NK-92 treated with Interleukin-12 subunit alpha and Interleukin-12 subunit beta, amount 100 ng/mL, for 24 hours (cell line): ENCODE results near the gene HERC4.

Experiments used
- DNase-seq: peaks from one replicate; lab custom pipeline; 2025; lab: John Stamatoyannopoulos, UW

The HERC4 gene, protein sequence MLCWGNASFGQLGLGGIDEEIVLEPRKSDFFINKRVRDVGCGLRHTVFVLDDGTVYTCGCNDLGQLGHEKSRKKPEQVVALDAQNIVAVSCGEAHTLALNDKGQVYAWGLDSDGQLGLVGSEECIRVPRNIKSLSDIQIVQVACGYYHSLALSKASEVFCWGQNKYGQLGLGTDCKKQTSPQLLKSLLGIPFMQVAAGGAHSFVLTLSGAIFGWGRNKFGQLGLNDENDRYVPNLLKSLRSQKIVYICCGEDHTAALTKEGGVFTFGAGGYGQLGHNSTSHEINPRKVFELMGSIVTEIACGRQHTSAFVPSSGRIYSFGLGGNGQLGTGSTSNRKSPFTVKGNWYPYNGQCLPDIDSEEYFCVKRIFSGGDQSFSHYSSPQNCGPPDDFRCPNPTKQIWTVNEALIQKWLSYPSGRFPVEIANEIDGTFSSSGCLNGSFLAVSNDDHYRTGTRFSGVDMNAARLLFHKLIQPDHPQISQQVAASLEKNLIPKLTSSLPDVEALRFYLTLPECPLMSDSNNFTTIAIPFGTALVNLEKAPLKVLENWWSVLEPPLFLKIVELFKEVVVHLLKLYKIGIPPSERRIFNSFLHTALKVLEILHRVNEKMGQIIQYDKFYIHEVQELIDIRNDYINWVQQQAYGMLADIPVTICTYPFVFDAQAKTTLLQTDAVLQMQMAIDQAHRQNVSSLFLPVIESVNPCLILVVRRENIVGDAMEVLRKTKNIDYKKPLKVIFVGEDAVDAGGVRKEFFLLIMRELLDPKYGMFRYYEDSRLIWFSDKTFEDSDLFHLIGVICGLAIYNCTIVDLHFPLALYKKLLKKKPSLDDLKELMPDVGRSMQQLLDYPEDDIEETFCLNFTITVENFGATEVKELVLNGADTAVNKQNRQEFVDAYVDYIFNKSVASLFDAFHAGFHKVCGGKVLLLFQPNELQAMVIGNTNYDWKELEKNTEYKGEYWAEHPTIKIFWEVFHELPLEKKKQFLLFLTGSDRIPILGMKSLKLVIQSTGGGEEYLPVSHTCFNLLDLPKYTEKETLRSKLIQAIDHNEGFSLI

GRCh38 chr10:68074775-68075549, at the start of gene HERC4:
Gene HERC4 (minus strand): TSS chr10:68075283. CDS start chr10:68073108, 2,175 bp downstream.
- peak; percentile 82 for DNase-seq

- no peak for DNase-seq
These were observed 49.6 kb upstream of the HERC4 start for GRCh38 chr10:68124718-68125117.

GRCh38 chr10:68121852-68122251, 46.8 kb upstream of the HERC4 start:
- no peak for DNase-seq

- no peak for DNase-seq
These were observed 46.1 kb upstream of the HERC4 start for GRCh38 chr10:68121020-68121743.

DNA sequence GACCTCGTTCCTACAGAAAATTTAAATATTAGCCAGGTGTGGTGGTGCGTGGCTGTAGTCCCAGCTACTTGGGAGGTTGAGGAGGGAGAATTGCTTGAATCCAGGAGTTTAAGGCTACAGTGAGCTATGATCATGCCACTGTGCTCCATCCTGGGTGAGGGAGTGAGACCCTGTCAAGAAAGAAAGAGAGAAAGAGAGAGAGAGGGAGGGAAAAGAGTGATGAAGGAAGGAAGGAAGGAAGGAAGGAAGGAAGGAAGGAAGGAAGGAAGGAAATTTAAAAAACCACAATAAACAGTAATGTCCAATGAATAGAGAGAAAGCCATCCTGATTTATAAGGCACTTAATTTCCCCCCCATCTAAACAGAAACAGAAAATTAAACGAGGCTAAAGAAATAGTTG, 43.6 kb upstream of the HERC4 start:
- DNase-seq, result no peak

DNA sequence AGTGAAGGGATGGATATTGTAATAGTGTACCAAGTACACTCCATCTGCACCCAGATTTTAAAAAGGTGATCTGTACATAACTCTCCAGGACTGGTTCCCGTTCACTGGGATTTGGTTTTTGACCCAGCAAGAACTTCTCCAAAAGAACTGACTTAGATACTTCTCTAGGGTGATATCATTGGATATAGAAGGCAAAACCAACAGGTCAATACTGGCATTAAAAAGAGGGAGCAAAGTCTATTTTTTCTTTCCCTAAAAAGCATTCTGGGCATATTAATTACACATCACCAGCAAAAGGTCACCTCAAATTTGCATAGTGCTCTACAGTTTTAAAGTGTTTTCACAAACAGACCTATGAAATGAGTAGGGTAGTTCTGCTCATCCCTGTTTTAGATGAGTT, 37.8 kb upstream of the HERC4 start:
- DNase-seq, result no peak

DNA sequence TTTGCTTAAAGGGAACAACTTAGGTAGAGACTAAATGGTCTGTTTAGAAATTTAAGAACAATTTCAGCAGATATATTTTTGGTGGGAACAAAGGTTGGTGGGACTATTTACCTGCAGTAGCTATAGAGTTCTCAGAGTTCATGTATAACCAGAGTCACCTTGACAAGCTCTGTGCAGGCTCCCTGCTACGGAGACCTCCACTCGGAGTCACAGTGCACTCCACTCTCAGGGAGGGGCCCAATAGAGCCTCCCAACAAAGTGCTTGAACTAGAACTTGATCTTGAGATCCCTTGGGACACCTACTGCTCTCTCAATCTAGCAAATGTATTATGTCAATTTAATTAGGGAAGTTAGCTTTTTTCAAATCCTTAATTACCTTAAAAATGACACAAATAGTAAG, 36.5 kb upstream of the HERC4 start:
- DNase-seq, result no peak

DNA sequence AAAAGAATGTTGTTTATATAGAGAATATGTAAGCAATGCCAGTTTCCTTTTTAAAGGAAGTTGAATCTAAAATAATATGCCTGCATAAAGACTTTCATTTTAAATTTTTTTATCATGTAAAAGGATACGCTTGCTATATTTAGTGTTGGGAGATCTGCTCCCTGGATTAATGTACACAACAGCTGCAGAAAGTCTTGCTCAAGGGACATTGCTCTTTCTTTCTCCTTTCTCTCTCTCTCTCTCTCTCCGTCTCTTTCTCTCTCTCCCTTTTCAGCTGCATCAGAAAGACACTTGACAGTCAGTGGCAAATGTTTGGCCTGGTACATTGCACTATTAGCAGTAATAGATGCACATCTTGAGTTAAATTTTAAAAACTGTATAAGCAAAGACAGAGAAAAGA, 34.9 kb upstream of the HERC4 start:
- no peak for DNase-seq

DNA sequence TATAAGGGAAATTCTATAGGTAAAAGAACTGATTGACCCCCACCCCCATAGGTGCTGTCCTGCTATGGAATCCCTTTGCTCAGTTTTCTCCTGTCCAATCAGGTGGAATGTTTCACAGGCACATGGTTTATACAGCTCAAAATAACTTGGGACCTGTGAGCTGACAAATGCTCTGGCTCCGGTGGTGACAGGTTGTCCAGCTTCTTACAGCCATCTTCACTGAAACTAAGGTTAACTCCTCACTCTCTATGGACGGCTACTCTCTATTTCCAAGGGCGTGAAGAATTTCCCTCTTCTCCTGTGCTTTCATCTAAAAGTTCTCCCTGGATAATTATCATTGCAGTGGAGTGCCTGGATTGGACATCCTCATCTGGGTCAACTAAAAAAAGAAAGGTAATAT, 34.2 kb upstream of the HERC4 start, which contains the start of gene MYPN:
MYPN (plus strand) TSS at position 158 of the 400 bp plus-strand sequence. CDS start 11,951 bp downstream, outside the sequence.
- DNase-seq, result no peak

DNA sequence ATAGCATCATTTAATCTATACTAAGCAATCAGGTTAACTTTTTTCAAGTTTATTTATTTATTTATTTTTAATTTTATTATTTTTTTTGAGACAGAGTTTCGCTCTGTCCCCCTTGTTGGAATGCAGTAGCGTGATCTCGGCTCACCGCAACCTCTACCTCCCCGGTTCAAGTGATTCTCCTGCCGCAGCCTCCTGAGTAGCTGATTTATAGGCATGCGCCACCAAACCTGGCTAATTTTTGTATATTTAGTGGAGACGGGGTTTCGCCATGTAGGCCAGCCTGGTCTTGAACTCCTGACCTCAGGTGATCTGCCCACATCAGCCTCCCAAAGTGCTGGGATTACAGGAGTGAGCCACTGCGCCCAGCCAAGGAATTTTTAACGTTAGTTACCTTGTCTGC, 33.6 kb upstream of the HERC4 start:
- DNase-seq, result no peak

- DNase-seq, result no peak
These were observed 33.0 kb upstream of the HERC4 start for GRCh38 chr10:68108051-68108450.

DNA sequence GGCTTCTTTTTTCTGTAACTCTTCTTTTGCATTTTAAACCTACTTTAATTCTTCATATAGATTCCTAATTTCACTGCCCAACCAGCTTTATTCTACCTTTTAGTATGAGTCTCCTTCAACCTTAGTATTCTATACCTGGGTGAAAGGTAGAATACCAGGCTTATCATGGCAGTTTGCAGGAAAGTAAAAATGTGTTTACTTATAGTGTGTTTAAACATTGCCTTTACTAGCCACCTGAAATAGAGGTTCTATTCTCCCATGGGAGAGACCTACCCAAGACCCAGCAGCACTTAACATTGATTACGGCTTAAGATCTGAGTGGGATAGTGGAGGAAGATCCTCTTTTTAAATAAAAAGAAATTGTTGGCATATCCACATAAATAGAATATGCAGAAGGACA, 32.6 kb upstream of the HERC4 start:
- no peak for DNase-seq

DNA sequence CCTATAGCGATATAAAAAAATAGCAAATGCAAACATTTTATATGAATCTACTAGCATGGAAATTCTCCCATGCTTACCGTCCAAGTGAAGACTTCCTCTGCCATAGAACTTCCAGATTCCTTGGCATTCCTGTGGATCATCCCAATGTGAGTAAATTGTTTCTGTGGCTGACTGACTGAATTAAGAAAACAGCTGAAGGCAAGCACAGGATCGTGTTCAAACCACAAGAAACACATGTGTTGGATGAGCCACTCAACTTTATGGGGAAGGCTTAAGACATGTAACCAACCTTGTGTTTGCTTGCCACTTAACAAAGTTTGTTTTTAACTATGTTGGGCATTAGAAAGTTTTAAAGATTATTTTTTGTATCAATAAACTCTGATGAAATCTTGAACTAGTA, 31.6 kb upstream of the HERC4 start:
- no peak for DNase-seq

DNA sequence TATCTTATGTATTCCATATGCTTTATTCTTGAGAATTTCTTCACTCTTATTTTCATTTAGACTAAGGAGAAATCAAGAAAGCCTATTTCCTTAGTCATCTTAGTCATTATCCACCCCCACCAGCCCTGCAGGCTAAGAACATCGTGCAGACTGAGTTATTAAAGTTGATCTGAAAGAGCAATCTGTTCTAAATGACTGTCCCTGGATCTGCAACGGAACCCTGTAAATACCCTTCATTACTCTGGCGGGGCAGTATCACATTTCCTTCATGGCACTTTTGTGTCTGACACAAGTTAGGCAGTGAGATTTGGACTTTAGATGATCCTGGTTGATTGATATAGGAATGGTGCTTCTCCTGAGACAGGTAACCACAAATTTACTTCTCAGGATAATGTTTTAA, 30.7 kb upstream of the HERC4 start:
- DNase-seq, result no peak

GRCh38 chr10:68103901-68104300, 28.8 kb upstream of the HERC4 start:
- DNase-seq, result no peak

DNA sequence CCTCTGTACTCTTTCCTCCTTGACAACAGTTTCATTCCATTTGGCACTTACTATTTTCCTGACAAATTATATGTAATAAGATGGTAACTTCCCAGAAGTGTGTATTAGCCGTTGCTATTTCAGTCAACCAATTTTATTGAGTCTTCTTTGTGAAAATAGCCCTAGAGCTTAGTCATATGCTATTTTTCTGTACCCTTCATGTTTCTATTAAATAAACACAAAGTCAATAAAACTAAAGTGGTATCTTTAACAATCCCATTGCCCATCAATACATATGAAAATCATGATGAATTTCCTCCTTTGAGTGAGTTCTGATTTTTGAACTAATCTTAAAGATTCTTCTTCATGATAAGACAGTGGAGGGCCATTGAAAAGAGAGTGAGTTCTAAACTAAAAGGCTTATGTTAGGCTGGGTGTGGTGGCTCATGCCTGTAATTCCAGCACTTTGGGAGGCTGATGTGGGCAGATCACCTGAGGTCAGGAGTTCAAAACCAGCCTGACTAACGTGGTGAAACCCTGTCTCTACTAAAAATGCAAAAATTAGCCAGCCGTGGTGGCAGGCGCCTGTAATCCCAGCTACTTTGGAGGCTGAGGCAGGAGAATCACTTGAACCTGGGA, 28.3 kb upstream of the HERC4 start:
- no peak for DNase-seq

DNA sequence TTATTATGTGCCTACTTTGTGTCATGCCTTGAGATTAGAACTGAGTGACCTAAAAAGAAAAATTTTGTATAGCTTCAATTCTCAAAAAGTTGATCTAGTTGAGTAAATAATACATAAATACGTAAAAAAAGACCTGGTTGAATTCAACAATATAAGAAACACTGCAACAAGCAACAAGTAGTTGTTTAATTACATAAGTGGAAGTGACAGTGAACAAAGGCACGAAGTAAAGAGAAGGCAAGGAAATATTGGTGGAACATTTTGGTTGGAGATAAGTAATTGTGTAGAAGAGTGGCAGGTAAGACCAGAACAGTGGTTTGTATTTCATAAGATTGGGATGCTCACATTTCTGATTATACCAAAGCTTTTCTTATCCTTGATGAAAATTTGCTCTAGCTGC, 26.0 kb upstream of the HERC4 start:
- DNase-seq, result no peak

GRCh38 chr10:68099736-68100135, 24.7 kb upstream of the HERC4 start:
- DNase-seq, result no peak

DNA sequence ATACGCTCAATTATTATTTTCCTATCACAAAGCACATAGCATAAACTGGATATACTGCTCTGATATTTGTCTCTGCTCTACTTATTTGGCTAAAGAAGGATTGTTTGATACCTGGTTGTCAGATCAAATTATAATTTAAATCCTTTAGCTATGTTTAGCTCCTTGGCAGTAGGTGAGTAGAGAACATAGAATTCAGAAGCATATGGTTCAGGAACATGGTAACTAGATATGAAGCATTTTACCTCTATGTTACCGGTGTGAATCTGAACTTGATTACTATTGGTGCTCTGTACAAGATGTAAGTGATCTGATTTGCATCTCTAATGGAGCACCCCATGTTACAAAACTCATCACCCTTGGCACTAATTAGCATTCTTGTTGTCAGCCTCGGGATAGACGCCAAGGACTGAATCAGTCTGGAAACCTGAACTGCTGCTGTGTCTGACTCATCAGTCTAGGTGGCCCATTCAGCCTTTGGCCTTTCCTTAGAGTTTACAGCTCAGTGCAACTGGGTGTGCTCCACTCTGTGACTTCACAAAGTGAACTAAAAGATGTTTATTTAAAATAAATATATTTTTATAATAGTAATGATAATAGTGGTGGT, 21.9 kb upstream of the HERC4 start:
- DNase-seq, result no peak

DNA sequence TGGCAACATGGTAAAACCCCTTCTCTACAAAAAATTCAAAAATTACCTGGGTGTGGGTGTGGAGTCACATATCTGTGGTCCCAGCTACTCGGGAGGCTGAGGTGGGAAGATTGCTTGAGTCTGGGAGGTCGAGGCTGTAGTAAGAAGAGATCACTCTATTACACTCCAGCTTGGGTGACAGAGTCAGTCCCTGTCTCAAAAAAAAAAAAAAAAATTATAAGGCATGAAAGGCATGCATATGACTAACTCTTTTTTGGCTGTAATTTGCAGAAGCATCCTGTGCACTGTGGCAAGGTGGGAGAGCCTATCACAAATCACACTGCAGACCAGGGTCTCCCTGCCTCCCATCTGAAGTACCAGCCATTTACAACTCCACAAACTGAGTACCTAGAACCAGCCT, 20.1 kb upstream of the HERC4 start:
- DNase-seq, result no peak
